Measurements from ENCODE around the gene GTF2IRD1. TPM values are rescaled to one million over a fixed set of nuclear protein-coding genes. Genes with fewer than 3 reads are reported as not detected.

GTF2IRD1 gene
- total RNA-seq, 1 donor from 2014 or later = 7.5 TPM

GRCh38 chr7:74474271-74474865 lies 20.7 kb downstream of the GTF2IRD1 start:
- no peak for TF ChIP-seq CTCF (IDR thresholded peaks at IDR 0.05)
- Histone ChIP-seq H3K9me3 (no peaks in the 10 kb centered on the region), H3K4me1 (peaks cover 16 to 21% of the 10 kb centered on the region in 2 donors), H3K4me3 (no peak overlapping the region), H3K27ac (no peak overlapping the region), H3K27me3 (no peaks in the 10 kb centered on the region), H3K36me3 (no peaks in the 10 kb centered on the region)
- intact Hi-C loops (cut with DNase I) = no loop called here
- DNase-seq (ENCODE audit: low spot score in 2 of 2) = no peak

GRCh38 chr7:74475243-74475986 lies 21.7 kb downstream of the GTF2IRD1 start:
- intact Hi-C loops (cut with DNase I) = no loop called here
- no peaks in the 10 kb centered on the region for H3K36me3 ChIP-seq
- no peak for DNase-seq (ENCODE audit: low spot score in 2 of 2)
- H3K9me3 ChIP-seq = no peaks in the 10 kb centered on the region
- H3K27me3 ChIP-seq = no peaks in the 10 kb centered on the region
- no peak overlapping the region for H3K4me3 ChIP-seq
- peaks cover 21 to 30% of the 10 kb centered on the region in 2 donors for H3K4me1 ChIP-seq
- no peak for TF ChIP-seq CTCF (IDR thresholded peaks at IDR 0.05)
- no peak overlapping the region for H3K27ac ChIP-seq

- H3K9me3 ChIP-seq = no peaks in the 10 kb centered on the region
- no peak overlapping the region for H3K4me3 ChIP-seq
- no peaks in the 10 kb centered on the region for H3K27me3 ChIP-seq
- no peak for DNase-seq (ENCODE audit: low spot score in 2 of 2)
- peaks cover 21 to 35% of the 10 kb centered on the region in 2 donors for H3K4me1 ChIP-seq
- H3K27ac ChIP-seq = no peak overlapping the region
- TF ChIP-seq CTCF (IDR thresholded peaks at IDR 0.05) = no peak
- H3K36me3 ChIP-seq = no peaks in the 10 kb centered on the region
- intact Hi-C loops (cut with DNase I) = no loop called here
These were observed 22.3 kb downstream of the GTF2IRD1 start for GRCh38 chr7:74475987-74476350.

- Histone ChIP-seq H3K36me3 (no peaks in the 10 kb centered on the region), H3K4me1 (peaks cover 21 to 37% of the 10 kb centered on the region in 2 donors), H3K4me3 (no peak overlapping the region), H3K9me3 (no peaks in the 10 kb centered on the region), H3K27ac (peak overlapping the region in 1 of 2 donors; percentile 82), H3K27me3 (no peaks in the 10 kb centered on the region)
- no peak for DNase-seq (ENCODE audit: low spot score in 2 of 2)
- no peak for TF ChIP-seq CTCF (IDR thresholded peaks at IDR 0.05)
- intact Hi-C loops (cut with DNase I) = loop anchor here (1.0 kb wide), 1 partner anchor 21 kb away; no protein-coding TSS in a partner anchor
These were observed 22.9 kb downstream of the GTF2IRD1 start for GRCh38 chr7:74476626-74477025.

- Histone ChIP-seq H3K36me3 (no peaks in the 10 kb centered on the region), H3K4me3 (peak overlapping the region; percentile 7 to 14), H3K27me3 (no peaks in the 10 kb centered on the region), H3K27ac (peak overlapping the region; percentile 90 to 95), H3K9me3 (no peaks in the 10 kb centered on the region), H3K4me1 (peaks cover 21 to 40% of the 10 kb centered on the region in 2 donors)
- no peak for DNase-seq (ENCODE audit: low spot score in 2 of 2)
- intact Hi-C loops (cut with DNase I) = no loop called here
- TF ChIP-seq CTCF (IDR thresholded peaks at IDR 0.05) = no peak
These were observed 25.0 kb downstream of the GTF2IRD1 start for GRCh38 chr7:74478671-74479065.
